Mucosa of descending colon (tissue), 3 donors: ENCODE results near the gene GSTT2. TPM values are rescaled to one million over a fixed set of nuclear protein-coding genes. Genes with fewer than 3 reads are reported as not detected.

Source experiments
- ATAC-seq: fragments of 200-7000 bp; cut with Tn5 transposase; one replicate; pipeline ENCODE4 v1.9.1; 2020; ENCODE audit warnings: mild to moderate bottlenecking, moderate library complexity
- DNase-seq, 3 donors: peaks; one replicate each; pipeline ENCODE4 v3.0.0-alpha.2; 2020
- H3K36me3 ChIP-seq: fragments of 200-600 bp; one replicate; pipeline ENCODE4 v1.8.0; 2021; ENCODE audit warnings: low read depth, mild to moderate bottlenecking
- H3K4me1 ChIP-seq: fragments of 200-600 bp; one replicate; pipeline ENCODE4 v1.8.0; 2021; ENCODE audit warnings: low read depth, mild to moderate bottlenecking
- H3K4me3 ChIP-seq: fragments of 200-600 bp; one replicate; pipeline ENCODE4 v1.8.0; 2021; ENCODE audit warnings: mild to moderate bottlenecking
- H3K9me3 ChIP-seq: fragments of 200-600 bp; one replicate; pipeline ENCODE4 v1.8.0; 2021; ENCODE audit warnings: mild to moderate bottlenecking
- CTCF ChIP-seq: fragments of 200-600 bp; IDR thresholded peaks from one replicate; pipeline ENCODE4 v1.8.0; 2022; ENCODE audit warnings: antibody characterized with exemption, mild to moderate bottlenecking
- intact Hi-C, 2 donors: fragments of 100-400 bp; cut with DNase I in 1 of 2; cut with micrococcal nuclease in 1 of 2; formaldehyde crosslinking; loops; one replicate each; pipeline versions ENCODE4 v1.11.0 to v1.11.1; 2022; cut with DNase I, micrococcal nuclease
- total RNA-seq, 3 donors: library from RNA; stranded (reverse); fragmentation: NEBNext Ultra II Directional in 2 of 3; extraction: Animal tissue kit (Norgen Biotek cat#: 25700) in 2 of 3; gene quantifications; one replicate each; pipeline versions ENCODE4 v1.2.1 to v1.2.4, GENCODE V29; 2021 to 2023
- donor health status: DM: no; HTN: no; CAD: no; lungs with moderate emphysema.
- donor health status: DM: no; HTN: no; CAD: no.
- donor health status: DM: no; HTN: yes; CAD: no.

GSTT2 gene
- total RNA-seq, 3 donors from 2014 or later, result not detected

DNA sequence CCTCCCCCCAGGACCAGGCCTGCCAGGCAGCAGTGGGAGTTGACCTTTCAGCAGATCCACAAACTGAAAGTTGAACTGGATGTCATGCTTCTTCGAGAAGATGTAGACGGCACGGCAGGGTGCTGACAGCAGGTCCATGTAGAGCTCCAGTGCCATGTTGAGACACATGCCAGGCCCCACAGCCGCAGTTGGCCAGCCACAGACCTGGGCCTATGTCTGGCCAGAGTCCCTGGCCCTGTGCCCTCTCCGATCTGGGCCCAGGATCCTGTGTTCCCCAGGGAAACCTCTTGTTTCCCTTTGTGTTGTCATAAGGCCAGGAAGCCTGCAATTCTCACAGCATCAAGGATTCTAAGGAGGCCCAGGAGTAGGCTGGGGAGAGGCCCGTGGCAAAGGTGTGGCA is 25.3 kb downstream of the GSTT2 start, which contains the start of gene GSTT4:
GSTT4 (minus strand) TSS at position 253 of the 400 bp plus-strand sequence; CDS start at position 156, 97 bp downstream.
- TF ChIP-seq CTCF, result no peak
- ATAC-seq, result no peak
- no peaks in the 10 kb centered on the region for H3K4me1 ChIP-seq
- H3K4me3 ChIP-seq, result no peak within 1 kb of the TSS
- H3K36me3 ChIP-seq, result no peaks in the 10 kb centered on the region
- intact Hi-C loops, result no loop called here
- no peak for DNase-seq
- H3K9me3 ChIP-seq, result no peaks in the 10 kb centered on the region

DNA sequence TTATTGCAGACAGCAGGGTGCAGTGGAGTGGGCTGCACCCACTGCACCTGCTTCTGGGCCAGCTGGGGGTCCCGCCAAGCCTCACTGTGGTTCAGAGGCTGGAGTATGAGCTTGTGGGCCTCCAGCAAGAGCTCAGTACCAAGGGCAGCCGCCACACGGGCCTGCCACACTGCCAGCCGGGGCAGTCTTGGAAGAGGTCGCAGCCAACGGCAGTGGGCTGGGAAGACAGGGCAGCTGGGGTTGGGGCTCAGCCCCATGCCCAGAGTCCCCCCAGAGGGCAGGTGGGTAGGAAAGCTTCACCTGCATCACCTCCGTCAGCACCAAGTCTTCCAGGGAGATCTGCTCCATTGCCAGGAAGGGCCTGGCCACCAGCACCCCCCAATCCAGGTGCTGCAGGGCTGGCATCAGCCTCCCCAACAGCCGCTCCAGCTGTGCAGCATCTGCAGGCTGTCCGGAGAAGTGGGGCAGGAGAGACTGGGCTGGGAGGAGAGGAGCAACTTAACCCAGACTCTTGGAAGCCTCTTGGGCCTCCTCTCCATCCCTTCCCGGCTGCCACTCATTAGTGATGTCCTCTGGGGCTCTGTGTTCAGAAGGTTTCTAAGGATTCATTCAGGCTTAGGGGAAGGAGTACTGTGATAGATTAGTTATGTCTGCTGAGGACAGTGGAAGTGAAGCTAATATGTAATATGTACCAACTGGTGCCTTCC is 26.4 kb downstream of the GSTT2 start:
- H3K36me3 ChIP-seq, result no peaks in the 10 kb centered on the region
- intact Hi-C loops, result no loop called here
- H3K9me3 ChIP-seq, result no peaks in the 10 kb centered on the region
- no peak for DNase-seq
- ATAC-seq, result no peak
- no peak overlapping the region for H3K4me3 ChIP-seq
- no peaks in the 10 kb centered on the region for H3K4me1 ChIP-seq
- no peak for TF ChIP-seq CTCF

- no peak for DNase-seq
- TF ChIP-seq CTCF, result no peak
- no peaks in the 10 kb centered on the region for H3K36me3 ChIP-seq
- H3K4me1 ChIP-seq, result no peaks in the 10 kb centered on the region
- intact Hi-C loops, result no loop called here
- ATAC-seq, result no peak
- H3K4me3 ChIP-seq, result no peak overlapping the region
- no peaks in the 10 kb centered on the region for H3K9me3 ChIP-seq
Measured at GRCh38 chr22:24006914-24007214, 26.9 kb downstream of the GSTT2 start.

DNA sequence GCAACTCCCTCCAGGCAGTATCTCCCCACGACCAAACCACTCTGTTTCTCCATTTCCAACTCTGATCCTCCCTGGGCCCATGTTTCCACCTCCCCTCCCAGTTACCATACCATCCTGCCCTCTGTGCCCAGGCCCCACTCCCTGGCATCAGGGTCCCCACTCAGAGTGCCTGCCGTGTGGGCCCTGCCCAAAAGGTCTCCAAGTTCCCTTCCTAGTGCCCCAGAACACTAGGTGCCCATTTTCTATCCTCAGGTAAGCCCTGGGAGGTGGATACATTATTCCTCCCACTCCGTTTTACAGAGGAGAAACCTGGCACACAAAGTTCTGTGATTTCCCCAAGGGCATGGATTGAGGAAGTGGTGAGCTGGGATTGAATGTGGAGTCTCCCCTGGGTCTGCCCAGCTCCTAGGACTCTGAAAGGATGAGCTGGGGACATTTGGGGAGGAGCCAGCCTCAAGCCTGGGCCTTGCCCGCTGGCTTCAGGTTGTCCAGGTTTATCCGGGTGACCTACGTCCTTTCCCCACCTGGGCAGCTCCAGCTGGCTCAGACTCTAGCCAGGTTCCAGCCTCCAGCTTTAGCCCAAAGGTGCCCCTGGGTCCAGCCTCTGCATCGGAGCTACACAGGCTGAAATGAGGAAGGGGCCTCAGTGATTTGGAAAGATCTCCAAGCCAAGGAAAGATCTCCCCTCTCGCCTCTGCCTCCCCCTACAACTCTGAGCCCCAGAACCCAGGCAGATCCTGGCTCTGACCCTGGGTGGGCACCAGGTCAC is 27.5 kb downstream of the GSTT2 start:
- no peak for ATAC-seq
- no peak for TF ChIP-seq CTCF

GRCh38 chr22:24008022-24008283 is 28.0 kb downstream of the GSTT2 start:
- no peaks in the 10 kb centered on the region for H3K36me3 ChIP-seq
- H3K9me3 ChIP-seq, result no peaks in the 10 kb centered on the region
- H3K4me3 ChIP-seq, result no peak overlapping the region
- intact Hi-C loops, result no loop called here
- DNase-seq (no peak), ATAC-seq (no peak)
- TF ChIP-seq CTCF, result no peak
- H3K4me1 ChIP-seq, result peaks cover 7% of the 10 kb centered on the region

More for the DNA sequence above, 27.5 kb downstream of the GSTT2 start:
- intact Hi-C loops, result no loop called here
- Histone ChIP-seq H3K36me3 (no peaks in the 10 kb centered on the region), H3K4me3 (no peak overlapping the region), H3K4me1 (peaks cover 4% of the 10 kb centered on the region), H3K9me3 (no peaks in the 10 kb centered on the region)
- DNase-seq, result no peak
